Erythroblast (primary cell): ENCODE results near the gene KCNB1.

Experiments used
- GATA1 ChIP-seq: IDR thresholded peaks from 2 replicates; pipeline ENCODE4 v1.6.1; 2011; ENCODE audit warnings: low read depth, mild to moderate bottlenecking, control low read depth, low read length, moderate library complexity
- POLR2A ChIP-seq: IDR thresholded peaks from 2 replicates; pipeline ENCODE4 v1.6.1; 2011; ENCODE audit warnings: mild to moderate bottlenecking, low read length

GRCh38 chr20:49445176-49445575, 37.3 kb downstream of the KCNB1 start:
- TF ChIP-seq POLR2A (no peak), GATA1 (no peak)
